Measurements from ENCODE around the gene NANOS2.

The NANOS2 gene

DNA sequence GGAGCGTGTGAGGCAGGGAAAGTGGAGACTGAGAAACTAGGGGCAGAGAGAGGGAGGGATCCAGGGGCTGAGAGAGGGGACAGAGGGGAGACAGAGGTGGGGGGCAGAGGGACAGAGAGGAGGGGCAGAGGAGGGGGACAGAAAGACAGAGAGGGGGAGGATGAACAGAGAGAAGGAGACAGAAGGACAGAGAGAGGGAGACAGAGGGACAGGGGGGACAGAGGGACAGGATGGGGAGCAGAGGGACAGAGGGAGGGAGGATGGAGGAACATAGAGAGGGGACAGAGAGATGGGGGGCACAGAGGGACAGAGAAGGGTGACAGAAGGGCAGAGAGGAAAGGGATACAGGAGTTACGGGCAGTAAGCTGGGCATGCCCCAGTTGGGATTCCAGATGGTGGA, 14.7 kb upstream of the NANOS2 start:
- no peak for DNase-seq (ENCODE audit: low spot score)

DNA sequence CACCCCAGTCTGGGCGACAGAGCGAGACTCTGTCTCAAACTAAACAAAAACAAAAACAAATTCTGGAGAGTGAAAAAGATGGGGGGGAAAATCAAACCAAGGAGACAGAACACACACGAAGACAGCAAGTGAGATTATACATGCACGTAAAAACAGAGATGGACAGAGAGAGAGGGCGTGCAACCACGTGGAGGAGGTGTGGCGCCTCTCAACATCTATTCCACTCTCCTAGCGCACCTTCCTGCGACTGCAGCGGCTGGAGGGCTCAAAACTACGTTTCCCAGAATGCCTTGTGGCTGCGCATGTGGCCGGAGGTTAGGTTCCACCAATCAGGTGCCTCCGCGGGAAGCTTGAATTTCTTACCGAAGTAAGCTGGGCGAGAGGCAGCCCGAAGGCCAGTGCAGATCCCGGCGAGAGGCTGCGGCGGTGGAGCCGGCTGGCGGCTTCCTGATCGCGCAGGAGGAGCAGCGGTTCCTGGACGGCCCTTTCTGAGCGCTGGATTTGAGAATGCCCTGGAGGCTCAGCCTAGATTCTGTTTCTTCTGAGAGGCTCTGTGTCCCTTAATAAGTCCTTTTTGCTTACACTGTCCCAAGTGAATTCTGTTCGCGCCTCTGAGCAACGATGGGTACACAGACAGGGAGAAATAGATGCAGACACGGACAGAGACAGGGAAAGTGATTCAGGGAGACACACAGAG, 13.1 kb upstream of the NANOS2 start:
- DNase-seq (ENCODE audit: low spot score), result peak; percentile 99

DNA sequence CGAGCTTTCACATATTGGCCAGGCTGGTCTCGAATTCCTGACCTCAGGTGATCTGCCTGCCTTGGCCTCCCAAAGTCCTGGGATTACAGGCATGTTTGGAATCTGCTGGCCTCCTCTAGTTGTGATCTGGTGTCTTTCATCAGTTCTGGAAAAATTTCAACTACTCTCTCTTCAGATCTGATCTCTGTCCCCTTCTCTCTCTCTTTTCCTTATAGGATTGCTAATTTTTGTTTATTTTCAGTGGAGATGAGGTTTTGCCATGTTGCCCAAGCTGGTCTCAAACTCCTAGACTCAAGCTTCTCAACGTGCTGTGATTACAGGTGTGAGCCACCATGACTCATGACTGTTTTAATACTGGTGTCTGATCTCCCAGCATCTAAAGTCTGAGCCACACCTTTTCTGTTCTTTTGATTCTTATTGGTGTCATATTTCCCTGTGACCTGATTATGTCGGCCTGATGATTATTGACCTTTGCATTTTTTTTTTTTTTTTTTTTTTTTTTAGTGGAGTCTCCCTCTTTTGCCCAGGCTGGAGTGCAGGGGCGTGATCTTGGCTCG, 10.4 kb upstream of the NANOS2 start:
- no peak for DNase-seq (ENCODE audit: low spot score)

DNA sequence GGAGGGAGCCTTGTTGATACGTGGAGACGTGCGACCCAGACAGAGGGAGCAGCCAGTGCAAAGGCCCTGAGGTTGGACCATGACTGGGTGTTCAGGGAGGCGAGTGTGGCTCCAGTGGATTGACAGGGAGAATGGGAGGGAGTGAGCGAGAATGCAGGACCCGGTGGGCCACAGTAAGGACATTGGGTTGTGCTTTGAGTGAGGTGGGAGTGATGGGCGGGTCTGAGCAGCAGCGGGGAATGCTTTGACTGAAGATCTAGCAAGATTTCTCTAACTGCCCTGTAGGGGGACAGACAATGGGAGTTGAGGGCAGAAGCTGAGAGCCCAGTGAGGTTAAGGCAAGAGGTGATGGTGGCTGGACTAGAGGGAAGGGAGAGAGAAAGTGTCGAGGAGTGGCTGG, 7.7 kb upstream of the NANOS2 start:
- DNase-seq (ENCODE audit: low spot score), result no peak

DNA sequence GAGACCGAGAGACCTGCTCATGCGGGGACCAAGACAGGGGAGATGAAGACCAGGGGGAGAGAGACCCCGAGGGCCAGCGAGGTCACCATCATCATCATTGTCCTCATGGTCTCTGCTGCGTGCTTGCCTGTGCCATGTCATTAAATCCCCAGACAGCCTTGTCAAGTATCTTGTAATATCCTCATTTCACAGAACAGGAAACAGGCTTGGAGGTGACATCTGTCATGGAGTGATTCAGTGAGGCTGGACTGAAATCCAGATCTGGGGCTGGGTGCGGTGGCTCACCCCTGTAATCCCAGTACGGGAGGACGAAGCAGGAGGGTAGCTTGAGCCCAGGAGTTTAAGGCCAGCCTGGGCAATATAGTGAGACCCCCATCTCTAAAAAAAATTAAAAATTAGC, 5.9 kb upstream of the NANOS2 start:
- DNase-seq (ENCODE audit: low spot score), result no peak

DNA sequence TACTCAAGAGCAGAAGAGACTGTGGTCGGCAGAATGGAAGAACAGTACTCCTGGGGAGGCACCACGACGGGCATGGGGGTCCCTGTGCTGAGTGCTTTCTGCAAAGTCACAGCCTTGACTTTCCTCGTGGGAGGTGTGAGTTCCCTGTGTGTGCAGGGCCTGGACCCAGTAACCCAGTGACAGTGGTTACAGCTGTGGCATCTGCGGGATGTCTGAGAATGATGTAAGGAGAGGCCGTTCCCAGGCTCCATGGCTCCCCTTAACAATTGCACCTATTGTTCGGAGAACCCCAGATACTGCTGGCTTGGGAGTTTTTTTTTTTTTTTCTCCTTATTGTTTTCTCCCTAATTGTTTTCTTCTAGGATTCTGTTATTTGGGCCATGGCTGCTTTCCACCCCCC, 5.1 kb upstream of the NANOS2 start:
- no peak for DNase-seq (ENCODE audit: low spot score)

DNA sequence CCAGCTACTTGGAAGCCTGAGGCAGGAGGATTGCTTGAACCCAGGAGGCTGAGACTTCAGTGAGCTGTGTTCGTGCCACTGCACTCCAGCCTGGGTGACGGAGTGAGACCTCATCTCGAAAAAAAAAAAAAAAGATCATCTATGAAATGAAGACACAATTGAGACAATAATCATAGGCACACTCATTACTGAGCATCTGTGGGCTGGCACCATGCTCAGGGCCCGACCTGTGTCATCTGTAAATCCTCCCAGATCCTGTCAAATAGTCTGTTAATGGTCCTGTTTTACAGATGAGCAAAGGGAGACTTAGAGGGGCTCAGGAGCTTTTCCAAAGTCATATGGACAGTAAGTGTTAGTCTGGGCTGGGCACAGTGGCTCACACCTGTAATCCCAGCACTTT, 4.1 kb upstream of the NANOS2 start:
- DNase-seq (ENCODE audit: low spot score), result no peak

DNA sequence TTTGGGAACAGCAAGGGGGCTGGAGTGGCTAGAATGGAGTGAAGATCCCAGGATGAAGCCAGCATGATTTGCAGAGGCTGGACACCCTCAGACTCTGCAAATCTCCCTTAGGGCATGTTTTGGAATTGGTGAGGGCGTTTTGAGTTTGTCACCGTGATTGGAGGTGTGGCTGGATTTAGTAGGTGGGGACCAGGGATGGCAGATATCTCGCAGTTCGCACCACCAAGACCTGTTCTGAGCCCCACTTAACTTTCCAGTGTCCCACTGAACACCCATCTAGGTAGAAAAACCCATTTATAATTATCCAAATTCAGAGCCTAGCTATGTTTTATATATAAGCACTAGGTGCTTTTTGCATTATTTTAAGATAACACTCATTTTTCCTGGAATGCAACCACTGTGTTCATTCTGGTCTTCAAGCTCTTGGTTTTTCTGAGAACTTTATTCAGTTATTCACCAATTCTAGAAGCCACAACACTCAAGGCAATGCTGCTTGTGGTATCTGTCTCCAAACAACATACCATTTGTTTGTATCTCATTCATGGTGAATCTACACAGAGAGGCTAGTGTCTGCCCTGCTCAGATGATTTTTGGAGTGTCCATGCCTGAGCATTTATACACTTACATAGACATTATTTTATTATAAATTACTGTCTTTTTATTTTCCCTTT, 3.0 kb upstream of the NANOS2 start:
- DNase-seq (ENCODE audit: low spot score), result no peak

DNA sequence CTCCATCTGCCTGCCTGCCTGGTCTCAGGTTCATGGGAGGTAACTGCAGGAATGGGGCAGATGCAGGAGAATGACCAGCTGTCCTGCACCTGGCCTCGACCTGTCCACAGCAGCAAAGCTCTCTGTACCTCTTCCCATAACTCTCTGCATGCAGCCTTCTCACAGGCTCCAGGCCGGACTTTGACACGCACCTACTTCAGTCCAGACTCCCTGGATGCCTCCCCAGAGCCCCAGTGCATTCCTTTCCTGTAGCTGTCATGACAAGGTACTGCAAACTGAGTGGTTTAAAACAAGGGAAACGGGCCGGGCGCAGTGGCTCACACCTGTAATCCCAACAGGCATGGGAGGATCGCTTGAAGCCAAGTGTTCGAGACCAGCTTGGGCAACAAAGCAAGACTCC, 3.3 kb downstream of the NANOS2 start:
- DNase-seq (ENCODE audit: low spot score), result no peak

DNA sequence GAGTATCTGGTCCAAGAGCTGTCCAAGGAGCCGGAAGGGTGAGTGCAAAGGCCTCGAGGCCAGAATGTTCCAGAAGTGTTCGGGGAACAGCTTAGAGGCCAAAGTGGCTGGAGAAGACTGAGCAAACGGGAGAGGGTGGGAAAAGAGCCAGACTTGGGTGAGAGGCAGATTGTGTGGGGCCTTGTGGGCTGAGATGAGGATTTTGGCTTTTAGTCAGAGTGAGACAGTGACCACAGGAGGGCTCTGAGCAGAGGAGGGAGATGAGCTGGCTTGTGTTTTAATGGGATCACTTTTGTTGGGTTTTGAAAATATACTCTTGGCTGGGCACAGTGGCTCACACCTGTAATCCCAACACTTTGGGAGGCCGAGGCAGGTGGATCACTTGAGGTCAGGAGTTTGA, 5.6 kb downstream of the NANOS2 start:
- DNase-seq (ENCODE audit: low spot score), result no peak

DNA sequence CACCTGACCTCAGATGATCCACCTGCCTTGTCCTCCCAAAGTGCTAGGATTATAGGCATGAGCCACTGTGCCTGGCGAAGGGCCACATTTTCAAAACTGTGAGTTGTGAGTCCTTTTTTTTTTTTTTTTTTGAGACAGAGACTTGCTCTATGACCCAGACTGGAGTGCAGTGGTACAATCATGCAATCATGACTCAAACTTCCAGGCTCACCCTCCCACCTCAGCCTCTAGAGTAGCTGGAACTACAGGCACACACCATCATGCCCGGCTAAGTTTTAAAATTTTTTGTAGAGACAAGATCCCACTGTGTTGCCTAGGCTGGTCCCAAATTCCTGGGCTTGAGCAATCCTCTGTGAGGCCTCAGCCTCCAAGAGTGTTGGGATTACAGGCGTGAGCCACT, 8.4 kb downstream of the NANOS2 start:
- DNase-seq (ENCODE audit: low spot score), result no peak

DNA sequence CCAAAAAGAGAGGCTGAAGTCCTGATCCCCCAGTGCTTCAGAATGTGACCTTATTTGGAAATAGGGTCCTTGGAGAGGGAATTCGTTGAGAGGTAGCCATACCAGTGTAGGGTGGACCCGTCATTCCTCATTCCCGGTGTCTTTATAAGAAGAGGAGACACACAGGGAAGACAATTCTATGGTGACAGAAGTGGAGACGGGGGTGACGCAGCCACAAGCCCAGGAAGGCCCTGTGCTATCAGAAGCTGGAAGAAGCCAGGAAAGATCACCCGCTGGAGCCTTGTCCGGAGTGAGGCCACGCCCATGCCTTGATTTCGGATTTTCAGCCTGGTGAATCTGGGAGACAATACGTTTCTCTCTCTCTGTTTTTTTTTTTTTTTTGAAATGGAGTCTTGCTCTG, 9.6 kb downstream of the NANOS2 start:
- DNase-seq (ENCODE audit: low spot score), result no peak

DNA sequence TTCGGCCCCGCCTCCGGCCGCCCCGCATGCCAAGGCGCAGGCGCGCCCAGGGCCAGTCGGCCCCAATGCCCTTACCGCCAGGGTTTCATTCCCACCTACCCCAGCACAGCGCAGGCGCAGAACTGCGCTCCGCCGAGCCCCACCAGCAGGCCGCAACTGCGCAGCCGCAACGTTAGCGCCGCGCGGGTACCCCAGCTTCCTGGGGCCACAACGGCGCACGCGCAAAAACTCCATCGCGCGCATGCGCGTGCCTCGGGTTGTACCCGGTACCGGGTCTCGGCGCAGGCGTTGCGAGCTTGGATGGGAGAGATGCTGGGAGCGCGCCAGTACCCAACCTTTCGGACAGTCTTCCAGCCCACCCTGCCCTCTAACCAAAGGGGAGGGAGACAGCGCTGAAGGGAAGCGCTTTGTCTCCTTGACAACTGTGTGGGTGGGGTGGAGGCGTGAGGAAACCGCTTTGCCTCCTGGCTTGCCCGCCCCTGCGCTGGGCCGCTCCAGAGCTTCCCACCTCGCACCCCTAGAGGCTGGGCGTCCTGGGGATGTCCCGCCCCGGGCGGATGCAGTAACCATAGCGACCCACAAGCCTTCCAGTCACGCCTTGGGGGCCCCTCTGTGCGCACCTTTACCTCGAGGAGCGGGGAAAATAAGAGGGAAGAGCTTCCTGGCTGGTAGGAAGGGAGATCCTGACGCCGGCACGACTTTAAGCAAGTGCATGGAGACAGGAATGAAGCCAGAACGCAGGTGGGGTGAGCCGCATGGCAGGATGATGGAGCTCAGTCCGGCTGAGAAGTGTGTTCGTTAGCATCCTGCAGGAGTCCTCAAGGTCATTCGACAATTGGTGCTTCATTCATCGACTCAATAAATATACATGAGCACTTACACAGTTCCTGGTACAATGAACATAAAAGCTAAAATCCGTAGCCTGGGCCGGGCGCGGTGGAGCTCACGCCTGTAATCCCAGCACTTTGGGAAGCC, 11.6 kb downstream of the NANOS2 start:
- peak; percentile 100 for DNase-seq (ENCODE audit: low spot score)

DNA sequence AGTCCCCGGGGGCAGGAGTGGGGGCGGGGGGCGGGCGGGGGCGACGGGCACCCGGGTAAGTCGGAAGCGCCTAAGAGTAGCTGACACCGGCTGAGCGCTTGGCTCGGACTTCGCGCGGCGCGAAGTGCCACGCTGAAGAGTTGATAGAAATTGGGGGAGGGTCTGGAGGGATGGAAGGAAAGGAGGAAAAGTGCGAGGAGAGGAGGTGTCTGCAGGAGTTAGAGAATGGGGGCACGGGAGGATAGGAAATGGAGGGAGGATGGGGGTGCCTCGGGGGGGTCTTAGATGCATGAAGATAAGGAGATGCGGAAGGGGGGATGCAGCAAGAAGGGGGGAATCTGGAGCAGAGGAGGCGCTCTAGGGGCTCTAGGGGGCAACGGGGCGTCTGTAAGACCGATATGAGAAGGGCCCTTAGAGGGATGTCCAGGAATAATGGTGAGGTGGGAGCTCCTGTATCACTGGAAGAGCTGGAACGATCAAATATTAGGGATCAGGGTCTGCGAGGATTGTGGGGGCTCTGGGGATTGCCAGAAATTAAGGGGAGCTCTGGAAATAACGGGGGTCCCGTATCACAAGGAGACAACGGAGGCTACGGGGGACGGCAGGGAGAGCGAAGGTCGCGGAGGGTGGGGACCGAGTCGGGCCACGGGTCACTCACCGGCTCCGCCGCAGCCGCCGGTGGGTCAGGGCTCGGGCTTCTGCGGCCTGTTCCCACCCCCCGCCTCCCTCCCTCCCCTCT, 12.5 kb downstream of the NANOS2 start, which contains the start of gene MYPOP:
TSS of gene MYPOP (minus strand) at position 702 of the 739 bp plus-strand sequence. CDS start 840 bp downstream, outside the sequence.
- no peak for DNase-seq (ENCODE audit: low spot score)

DNA sequence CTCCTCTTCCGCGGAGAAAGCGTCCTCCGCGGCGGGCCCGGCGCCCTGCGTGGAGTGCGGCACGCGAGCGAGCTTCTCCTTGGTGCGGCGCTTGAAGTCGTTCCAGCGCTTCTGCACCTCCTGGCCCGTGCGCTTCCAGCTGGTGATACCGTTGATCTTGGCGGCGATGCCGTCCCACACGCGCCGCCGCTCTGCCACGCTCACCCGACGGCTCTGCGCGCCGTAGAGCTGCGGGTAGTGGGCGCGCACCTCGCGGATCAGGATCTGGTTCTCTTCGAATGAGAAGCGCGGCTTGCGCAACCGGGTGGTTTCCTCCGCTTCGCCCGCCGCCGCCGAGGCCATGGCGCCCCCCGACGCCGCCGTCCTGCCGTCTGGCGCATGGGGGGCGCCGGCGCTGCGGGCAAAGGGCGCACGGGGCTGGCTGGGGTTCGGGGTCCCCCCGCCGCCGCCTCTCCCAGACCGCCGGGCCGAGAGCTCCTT, 13.1 kb downstream of the NANOS2 start:
- peak; percentile 54 for DNase-seq (ENCODE audit: low spot score)

DNA sequence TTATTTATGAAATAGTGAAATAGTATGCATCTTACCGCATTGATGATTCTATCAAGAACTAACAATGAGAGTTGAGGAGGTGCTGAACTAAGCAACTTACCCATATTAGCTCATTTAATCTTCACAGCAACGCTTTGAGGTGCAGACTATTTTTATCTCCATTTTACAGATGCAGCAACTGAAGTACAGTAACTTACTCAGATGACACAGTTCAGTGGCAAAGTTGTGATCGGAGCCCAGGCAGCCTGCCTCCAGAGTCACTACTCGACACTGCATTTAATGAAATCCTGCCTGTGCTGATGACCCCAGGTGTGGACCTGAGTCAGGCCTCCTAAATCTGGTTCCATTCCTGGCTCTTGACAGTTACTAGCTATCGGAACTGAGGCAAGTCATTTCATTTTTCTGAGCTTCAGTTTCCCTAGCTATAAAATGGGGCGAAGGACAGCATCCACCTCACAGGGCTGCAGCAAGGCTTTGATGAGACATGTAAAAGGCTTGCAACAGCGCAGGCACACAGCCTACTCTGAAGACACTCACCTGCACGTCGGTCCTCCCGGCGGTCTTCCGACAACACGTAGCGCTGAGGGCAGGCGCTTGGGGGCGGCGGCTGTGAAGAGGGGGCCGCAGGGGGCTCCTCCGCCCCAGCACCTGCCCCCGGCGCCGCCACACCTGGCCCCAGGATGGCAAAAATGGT, 13.7 kb downstream of the NANOS2 start:
- no peak for DNase-seq (ENCODE audit: low spot score)

DNA sequence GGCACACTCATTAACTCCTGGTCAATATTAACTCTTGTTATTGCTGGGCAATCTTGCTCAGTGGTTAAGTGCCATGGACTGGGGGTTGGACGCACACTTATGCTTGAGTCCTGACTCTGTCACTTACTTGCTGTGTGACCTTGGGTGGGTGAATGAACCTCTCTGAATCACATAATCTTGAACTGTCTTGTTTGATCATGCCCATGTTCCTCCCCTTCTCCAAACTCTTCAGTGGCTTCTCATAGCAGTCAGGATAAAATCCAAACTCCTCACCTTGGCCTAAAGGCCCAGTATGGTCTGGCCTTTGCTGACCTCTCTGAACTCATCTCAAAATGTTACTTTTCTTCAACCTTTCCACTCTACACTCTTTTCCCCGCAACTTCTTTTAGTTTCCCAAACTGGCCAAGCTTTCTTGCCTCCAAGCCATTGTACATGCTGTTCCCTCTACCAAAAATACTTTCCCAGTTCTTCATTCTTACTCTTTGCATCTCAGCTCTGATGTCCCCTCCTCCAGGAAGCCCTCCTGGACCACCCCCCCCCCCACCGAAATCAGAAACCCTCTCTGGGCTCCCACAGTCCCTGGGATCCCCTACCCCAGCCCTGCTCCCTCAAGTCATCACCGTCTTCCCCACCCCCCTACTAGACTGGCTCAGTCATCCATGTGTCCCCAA, 14.5 kb downstream of the NANOS2 start:
- DNase-seq (ENCODE audit: low spot score), result no peak

DNA sequence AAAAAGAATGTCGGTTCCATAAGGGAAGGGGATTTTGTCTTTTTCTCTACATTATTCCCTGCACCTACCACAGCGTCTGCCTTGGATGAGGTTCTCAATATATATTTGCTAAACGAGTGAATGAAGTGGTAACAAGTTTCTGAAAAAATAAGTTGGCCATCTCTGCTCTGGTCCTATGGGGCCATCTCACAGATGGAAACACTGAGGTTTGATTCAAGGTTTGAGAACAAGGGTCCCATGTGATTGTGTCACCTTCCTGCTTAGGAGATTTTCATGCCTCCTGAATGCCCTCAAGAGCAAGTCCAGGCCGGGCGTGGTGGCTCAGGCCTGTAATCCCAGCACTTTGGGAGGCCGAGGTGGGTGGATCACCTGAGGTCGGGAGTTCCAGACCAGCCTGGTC, 15.3 kb downstream of the NANOS2 start:
- DNase-seq (ENCODE audit: low spot score), result no peak

DNA sequence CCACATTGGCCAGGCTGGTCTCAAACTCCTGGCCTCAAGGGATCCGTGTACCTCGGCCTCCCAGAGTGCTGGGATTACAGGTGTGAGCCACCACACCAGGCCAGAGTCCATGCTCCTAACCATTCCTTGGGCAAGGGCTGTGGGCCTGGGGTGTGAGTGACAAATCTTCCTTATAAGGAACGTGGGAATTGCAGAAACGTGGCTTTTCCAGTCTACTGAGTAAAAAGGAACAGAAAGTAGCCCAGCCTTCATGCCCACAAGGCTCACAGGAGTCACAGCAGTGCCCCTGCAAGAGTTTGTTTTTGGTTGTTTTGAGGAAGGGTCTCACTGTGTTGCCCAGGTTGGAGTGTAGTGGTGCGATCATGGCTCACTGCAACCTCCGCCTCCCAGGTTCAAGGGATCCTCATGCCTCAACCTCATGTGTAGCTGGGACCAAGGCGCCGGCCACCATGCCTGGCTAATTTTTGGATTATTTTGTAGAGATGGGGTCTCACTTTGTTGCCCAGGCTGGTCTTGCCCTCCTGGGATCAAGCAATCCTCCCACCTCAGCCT, 17.2 kb downstream of the NANOS2 start:
- DNase-seq (ENCODE audit: low spot score), result no peak

All from AG20443 (cell line).